AG10803 (cell line): ENCODE results near the gene EFR3B.

Experiments used
- DNase-seq: peaks from one replicate; pipeline ENCODE4 v3.0.0; 2010; ENCODE audit warnings: low read depth
- H3K4me3 ChIP-seq: 2 replicates; pipeline ENCODE4 v1.5.1; 2011; ENCODE audit warnings: mild to moderate bottlenecking, low read length, control low read depth
- TF ChIP-seq, protein P1 (sequence below): conservative IDR thresholded peaks from 2 replicates; pipeline ENCODE4 v1.5.1; 2011; ENCODE audit warnings: mild to moderate bottlenecking, low read length, control low read depth, inconsistent platforms

The EFR3B gene

DNA sequence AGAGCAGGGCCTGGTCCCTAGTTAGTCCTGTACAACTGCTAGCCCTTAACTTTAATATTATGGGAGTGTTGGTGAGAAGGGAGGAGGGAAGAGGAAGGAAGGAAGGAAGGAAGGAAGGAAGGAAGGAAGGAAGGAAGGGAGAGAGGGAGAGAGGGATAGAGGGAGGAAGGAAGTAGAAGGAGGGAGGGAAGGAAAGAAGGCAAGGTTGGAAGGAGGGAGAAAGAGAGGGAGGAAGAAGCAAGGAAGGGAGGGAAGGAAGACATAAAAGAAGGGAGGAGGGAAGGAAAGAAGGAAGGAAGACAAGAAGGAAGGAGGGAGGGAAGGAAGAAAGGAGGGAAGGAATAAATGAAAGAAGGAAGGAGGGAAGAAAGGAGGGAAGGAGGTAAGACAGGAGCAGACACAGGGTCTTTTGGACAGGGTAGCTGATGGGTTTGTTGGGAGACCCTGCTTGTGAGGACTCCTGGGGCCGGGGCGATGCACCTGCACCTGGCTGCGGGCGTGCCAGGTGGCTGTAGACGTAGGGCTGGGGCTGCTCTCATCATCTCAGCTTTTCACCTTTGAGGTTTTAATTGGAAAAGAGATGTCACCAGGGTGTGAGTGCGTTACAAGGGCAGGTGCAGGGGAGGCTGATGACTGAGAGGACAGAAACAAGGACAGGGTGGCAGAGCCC lies 132.5 kb downstream of the EFR3B start:
- H3K4me3 ChIP-seq: no peak overlapping the region
- TF ChIP-seq, protein P1, sequence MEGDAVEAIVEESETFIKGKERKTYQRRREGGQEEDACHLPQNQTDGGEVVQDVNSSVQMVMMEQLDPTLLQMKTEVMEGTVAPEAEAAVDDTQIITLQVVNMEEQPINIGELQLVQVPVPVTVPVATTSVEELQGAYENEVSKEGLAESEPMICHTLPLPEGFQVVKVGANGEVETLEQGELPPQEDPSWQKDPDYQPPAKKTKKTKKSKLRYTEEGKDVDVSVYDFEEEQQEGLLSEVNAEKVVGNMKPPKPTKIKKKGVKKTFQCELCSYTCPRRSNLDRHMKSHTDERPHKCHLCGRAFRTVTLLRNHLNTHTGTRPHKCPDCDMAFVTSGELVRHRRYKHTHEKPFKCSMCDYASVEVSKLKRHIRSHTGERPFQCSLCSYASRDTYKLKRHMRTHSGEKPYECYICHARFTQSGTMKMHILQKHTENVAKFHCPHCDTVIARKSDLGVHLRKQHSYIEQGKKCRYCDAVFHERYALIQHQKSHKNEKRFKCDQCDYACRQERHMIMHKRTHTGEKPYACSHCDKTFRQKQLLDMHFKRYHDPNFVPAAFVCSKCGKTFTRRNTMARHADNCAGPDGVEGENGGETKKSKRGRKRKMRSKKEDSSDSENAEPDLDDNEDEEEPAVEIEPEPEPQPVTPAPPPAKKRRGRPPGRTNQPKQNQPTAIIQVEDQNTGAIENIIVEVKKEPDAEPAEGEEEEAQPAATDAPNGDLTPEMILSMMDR: no peak
- no peak for DNase-seq

DNA sequence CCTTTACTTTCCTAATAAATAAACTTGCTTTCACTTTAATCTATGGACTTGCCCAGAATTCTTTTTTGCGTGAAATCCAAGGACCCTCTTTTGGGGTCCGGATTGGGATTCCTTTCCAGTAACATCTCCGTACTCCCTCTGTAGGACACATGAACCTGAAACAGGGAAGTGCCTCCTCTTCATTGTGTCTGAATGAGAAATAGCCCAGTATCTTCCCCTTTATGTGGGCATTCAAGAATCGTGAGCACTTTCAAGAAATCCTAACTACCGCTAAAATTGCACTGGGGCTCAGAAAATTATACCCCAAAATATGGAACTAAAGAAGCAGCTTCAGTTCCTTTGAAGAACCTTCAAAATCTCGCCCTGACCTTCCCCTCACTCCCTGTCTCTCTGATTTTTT lies 134.3 kb downstream of the EFR3B start:
- no peak overlapping the region for H3K4me3 ChIP-seq
- DNase-seq: no peak
- TF ChIP-seq, protein P1: no peak

DNA sequence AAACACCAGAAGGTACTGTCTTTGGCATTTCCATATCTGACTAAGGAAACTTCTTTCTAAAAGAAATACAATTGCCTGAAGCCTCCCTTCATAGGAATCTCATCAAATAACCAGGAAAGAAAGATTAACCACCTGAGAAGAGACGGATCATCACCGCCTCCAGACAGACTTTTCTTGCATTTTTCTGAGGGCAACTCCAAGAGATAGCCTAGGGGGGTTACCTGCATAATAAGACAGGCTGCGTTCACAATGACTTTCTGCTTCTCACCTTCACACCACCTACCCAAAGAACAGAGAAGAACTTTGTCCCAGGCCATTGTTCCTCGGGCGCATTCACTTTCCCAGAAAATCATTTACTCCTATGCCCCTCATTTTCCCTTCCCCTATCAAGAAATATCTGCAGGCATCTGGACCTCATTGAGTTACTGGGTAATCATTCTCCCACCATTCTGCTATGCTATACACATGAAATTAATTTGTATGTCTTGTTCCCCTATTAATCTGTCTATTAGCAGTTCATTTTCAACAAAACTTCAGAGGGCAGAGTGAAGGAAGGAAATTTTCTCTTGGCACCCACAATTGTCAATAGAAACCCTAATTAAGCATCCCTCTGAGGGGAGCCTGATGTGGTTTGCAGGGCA lies 134.8 kb downstream of the EFR3B start:
- TF ChIP-seq, protein P1: no peak
- H3K4me3 ChIP-seq: no peak overlapping the region
- no peak for DNase-seq

DNA sequence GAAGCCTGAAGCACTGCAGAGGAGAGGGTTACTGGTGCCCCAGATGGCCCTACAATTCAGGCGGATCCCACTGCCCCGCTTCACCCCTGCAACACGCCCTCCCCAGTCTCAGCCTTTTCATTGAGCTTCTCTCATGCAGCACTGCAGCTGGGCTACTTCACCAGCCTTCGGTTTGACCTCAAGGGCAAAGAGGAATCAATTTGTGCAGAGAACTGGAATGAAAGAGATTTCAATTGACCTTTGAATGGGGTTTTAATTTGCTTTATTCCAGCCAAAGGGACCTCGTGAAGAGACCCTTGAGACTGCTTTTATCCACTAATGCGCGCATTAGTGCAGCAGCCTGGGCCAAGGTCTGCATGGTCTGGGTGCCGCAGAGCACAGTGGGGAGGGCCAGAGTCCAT lies 135.3 kb downstream of the EFR3B start:
- DNase-seq: no peak
- TF ChIP-seq, protein P1: no peak
- H3K4me3 ChIP-seq: no peak overlapping the region

DNA sequence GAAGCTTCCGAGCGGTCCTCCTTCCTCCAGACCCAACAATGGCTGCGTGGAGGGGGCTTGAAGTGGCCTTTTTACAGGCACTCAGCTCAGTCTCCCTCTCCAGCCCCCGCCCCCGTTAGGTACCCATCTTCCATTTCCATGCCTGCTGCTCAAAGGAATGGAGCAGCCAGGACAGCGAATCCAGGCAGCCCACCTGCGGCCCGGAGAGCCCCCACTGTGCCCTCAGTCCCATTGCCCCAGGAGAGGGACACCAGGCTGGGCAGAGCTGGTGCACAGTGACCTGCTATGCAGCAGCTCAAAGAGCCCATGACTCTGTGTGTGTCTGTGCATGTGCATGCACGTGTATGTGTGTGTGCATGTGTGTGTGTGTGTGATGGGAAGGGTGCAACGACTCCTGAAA lies 137.1 kb downstream of the EFR3B start:
- TF ChIP-seq, protein P1: no peak
- no peak for DNase-seq
- no peak overlapping the region for H3K4me3 ChIP-seq

DNA sequence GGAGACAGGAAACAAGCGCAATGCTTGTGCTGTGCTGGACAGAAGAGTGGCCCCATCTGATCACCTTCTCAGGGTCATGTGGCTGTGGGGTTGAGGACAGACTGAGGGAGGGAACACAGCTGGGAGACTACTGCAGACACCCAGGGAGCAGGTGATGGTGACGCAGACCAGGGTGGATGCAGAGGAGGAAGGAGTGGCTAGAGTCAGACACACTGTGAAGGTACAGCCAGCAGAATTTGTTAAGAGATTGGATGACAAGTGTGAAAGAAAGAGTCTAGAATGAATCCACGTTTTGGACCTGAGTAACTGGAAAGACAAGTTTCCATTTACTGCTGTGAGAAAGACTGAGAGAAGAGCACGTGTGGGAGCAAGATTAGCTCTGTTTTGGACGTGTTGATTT lies 142.4 kb downstream of the EFR3B start:
- TF ChIP-seq, protein P1: no peak
- no peak for DNase-seq
- no peak overlapping the region for H3K4me3 ChIP-seq

DNA sequence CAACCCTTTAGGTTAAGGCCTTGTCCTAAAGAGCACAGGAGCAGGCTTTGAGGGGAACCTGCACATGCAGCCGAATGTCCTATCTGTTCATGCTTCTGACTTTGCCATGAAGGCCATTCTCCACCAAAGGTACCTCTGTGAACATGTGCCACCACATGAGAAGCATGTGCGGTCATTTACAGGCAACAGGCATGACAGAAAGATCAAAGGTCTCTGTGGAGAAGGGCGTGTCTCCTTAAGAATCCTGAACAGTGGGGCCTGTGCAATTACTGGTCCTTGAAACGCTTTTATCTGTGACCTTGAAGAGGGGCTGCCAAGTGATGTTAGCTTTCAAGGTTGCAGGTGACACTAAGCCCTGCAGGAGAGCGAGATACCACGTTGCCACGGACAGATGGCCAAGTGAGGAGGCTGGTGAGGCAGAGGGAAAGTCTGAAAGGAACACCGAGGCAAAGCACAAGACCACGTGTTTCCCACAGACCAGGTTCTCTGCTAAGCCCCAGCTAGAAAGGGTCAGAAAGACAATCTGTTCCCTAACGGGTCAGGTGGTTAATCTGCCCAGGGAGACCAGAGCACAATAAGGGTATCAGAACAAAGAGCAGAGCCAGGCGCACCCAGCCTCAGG lies 146.0 kb downstream of the EFR3B start:
- TF ChIP-seq, protein P1: no peak
- H3K4me3 ChIP-seq: no peak overlapping the region
- no peak for DNase-seq
